ENCODE measurements around the gene SRR.

The SRR gene

DNA sequence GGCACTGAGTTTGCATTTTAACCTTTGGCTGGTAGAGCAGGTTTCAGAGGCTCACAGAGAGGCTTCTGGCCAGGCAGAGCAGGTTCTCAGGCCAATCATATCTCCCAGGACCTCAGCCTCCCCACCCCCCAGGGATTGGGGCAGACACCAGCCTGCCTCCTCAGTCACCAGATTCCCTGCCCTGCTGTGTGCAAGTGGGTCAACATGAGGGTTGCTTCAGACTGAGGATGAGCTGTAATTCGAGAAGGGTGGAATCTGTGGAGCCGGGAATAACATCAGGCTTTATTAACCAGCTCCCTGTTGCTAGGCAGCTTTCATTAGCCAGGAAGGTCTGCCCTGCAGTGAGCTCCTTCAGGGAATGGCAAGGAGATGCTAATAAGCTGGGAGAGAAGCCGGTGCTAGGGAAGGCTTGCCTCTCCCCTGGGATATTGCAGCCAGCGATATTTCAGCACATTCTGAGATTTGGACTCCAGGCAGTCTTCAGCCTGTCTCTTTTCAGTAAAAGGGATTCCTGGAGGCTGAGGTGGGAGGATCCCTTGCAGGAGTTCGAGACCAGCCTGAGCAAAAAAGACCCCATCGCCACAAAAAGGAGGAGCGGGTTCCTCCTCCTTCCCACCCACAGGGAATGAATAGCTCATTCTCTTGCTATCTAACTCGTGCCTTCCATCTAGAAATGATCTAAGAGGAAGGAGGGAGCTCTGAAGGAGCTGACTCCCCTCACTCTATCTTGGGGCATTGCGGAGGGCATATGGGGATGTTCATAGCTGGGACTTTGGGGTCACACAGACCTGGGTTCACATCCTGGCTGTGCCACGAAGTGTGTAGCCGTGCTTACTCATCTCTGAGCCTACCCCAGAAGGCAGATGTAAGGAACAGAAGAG lies 44.3 kb downstream of the SRR start:
- Histone ChIP-seq H4K20me1 (ENCODE audit: insufficient read depth, low read length, poor library complexity, severe bottlenecking) (no peaks in the 10 kb centered on the region), H3K79me2 (ENCODE audit: insufficient read depth, low read length) (no peaks in the 10 kb centered on the region), H3K4me1 (ENCODE audit: insufficient read depth, low read length, poor library complexity, severe bottlenecking) (no peaks in the 10 kb centered on the region), H3F3A (ENCODE audit: low read depth) (no peaks in the 10 kb centered on the region), H2AFZ (ENCODE audit: low read length) (no peak overlapping the region), H3K36me3 (ENCODE audit: insufficient read depth, low read length) (peaks cover 3% of the 10 kb centered on the region; the same call in 1 of the 2 replicates), H3K9me3 (ENCODE audit: insufficient read depth, low read depth, low read length) (no peaks in the 10 kb centered on the region), H3K27me3 (ENCODE audit: insufficient read depth, low read length, poor library complexity, severe bottlenecking) (no peaks in the 10 kb centered on the region), H3K4me3 (ENCODE audit: low read length, poor library complexity, severe bottlenecking) (no peak overlapping the region), H3K4me2 (ENCODE audit: low read depth, low read length, poor library complexity, severe bottlenecking) (no peak overlapping the region), H3K9ac (ENCODE audit: low read depth, low read length, poor library complexity, severe bottlenecking) (no peak overlapping the region), H3K9me2 (replicated peaks; ENCODE audit: low read depth, low read length) (no peaks in the 10 kb centered on the region)
- TF ChIP-seq, protein P1, sequence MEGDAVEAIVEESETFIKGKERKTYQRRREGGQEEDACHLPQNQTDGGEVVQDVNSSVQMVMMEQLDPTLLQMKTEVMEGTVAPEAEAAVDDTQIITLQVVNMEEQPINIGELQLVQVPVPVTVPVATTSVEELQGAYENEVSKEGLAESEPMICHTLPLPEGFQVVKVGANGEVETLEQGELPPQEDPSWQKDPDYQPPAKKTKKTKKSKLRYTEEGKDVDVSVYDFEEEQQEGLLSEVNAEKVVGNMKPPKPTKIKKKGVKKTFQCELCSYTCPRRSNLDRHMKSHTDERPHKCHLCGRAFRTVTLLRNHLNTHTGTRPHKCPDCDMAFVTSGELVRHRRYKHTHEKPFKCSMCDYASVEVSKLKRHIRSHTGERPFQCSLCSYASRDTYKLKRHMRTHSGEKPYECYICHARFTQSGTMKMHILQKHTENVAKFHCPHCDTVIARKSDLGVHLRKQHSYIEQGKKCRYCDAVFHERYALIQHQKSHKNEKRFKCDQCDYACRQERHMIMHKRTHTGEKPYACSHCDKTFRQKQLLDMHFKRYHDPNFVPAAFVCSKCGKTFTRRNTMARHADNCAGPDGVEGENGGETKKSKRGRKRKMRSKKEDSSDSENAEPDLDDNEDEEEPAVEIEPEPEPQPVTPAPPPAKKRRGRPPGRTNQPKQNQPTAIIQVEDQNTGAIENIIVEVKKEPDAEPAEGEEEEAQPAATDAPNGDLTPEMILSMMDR (conservative IDR thresholded peaks at IDR 0.05; ENCODE audit: low read length) = no peak
- no peak for TF ChIP-seq EZH2phosphoT487 (IDR thresholded peaks at IDR 0.05; ENCODE audit: borderline replicate concordance)

DNA sequence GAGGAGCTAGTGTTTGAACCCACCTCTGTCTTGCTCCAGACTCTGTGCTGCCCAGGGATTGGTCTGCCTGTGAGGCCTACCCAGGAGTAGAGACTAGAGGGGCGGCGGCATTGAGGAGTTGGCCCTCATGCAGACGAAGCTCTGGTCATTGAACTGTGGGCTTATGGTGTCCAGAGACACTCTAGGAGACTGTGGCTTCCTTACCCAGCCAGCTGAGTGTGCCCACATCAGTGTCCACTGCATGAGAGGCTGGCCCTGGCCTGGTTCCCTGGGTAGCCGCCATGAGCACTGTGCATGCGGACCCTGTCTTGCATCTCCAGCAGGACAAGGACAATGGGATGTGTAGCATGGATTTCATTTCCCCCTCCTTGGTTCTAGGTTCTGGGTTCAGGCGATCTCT lies 47.5 kb downstream of the SRR start:
- no peaks in the 10 kb centered on the region for H3K79me2 ChIP-seq (ENCODE audit: insufficient read depth, low read length)

DNA sequence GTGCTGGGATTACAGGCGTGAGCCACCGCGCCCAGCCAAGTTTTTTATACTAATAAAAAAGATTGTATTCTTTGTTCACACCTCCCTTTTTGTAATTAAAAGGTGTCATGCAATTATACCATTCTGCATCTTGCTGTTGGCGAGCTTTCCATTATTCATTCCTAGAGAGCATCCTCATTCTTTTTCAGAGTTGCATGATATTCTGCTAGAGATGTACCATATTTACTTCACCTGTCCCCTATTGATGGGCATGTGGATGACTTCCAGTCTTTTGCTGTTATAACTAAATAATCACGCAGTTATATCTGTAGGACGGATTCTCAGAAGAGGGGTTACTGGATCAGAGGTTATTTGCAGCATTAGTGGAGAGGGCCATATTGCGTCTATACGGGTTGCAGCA lies 50.6 kb downstream of the SRR start:
- TF ChIP-seq, protein P1 (conservative IDR thresholded peaks at IDR 0.05; ENCODE audit: low read length) = no peak
- no peak for TF ChIP-seq EZH2phosphoT487 (IDR thresholded peaks at IDR 0.05; ENCODE audit: borderline replicate concordance)
- no peak overlapping the region for H3K4me3 ChIP-seq (ENCODE audit: low read length, poor library complexity, severe bottlenecking)
- no peak overlapping the region for H3K9ac ChIP-seq (ENCODE audit: low read depth, low read length, poor library complexity, severe bottlenecking)
- H3K36me3 ChIP-seq (ENCODE audit: insufficient read depth, low read length) = no peaks in the 10 kb centered on the region
- H3K27me3 ChIP-seq (ENCODE audit: insufficient read depth, low read length, poor library complexity, severe bottlenecking) = no peaks in the 10 kb centered on the region
- H3K79me2 ChIP-seq (ENCODE audit: insufficient read depth, low read length) = no peaks in the 10 kb centered on the region
- no peaks in the 10 kb centered on the region for H4K20me1 ChIP-seq (ENCODE audit: insufficient read depth, low read length, poor library complexity, severe bottlenecking)
- no peaks in the 10 kb centered on the region for H3K4me1 ChIP-seq (ENCODE audit: insufficient read depth, low read length, poor library complexity, severe bottlenecking)
- H3K4me2 ChIP-seq (ENCODE audit: low read depth, low read length, poor library complexity, severe bottlenecking) = no peak overlapping the region
- no peaks in the 10 kb centered on the region for H3K9me3 ChIP-seq (ENCODE audit: insufficient read depth, low read depth, low read length)
- H3K9me2 ChIP-seq (replicated peaks; ENCODE audit: low read depth, low read length) = no peaks in the 10 kb centered on the region
- peaks cover 8% of the 10 kb centered on the region; the same call in 1 of the 2 replicates for H3F3A ChIP-seq (ENCODE audit: low read depth)
- H2AFZ ChIP-seq (ENCODE audit: low read length) = no peak overlapping the region

More for the DNA sequence above, 47.5 kb downstream of the SRR start:
- no peak for TF ChIP-seq EZH2phosphoT487 (IDR thresholded peaks at IDR 0.05; ENCODE audit: borderline replicate concordance)
- TF ChIP-seq, protein P1 (conservative IDR thresholded peaks at IDR 0.05; ENCODE audit: low read length) = no peak
- Histone ChIP-seq H3K27me3 (ENCODE audit: insufficient read depth, low read length, poor library complexity, severe bottlenecking) (no peaks in the 10 kb centered on the region), H3K9ac (ENCODE audit: low read depth, low read length, poor library complexity, severe bottlenecking) (no peak overlapping the region), H2AFZ (ENCODE audit: low read length) (no peak overlapping the region), H3K9me3 (ENCODE audit: insufficient read depth, low read depth, low read length) (no peaks in the 10 kb centered on the region), H3K4me2 (ENCODE audit: low read depth, low read length, poor library complexity, severe bottlenecking) (no peak overlapping the region), H3K36me3 (ENCODE audit: insufficient read depth, low read length) (no peaks in the 10 kb centered on the region), H4K20me1 (ENCODE audit: insufficient read depth, low read length, poor library complexity, severe bottlenecking) (no peaks in the 10 kb centered on the region), H3K4me3 (ENCODE audit: low read length, poor library complexity, severe bottlenecking) (no peak overlapping the region), H3K4me1 (ENCODE audit: insufficient read depth, low read length, poor library complexity, severe bottlenecking) (no peaks in the 10 kb centered on the region), H3K9me2 (replicated peaks; ENCODE audit: low read depth, low read length) (no peaks in the 10 kb centered on the region), H3F3A (ENCODE audit: low read depth) (peaks cover 8% of the 10 kb centered on the region; the same call in 1 of the 2 replicates)

All from Loucy (cell line).